D721Med (cell line): ENCODE measurements around the gene TMC4.

ENCODE experiments used
- DNase-seq: peaks from one replicate; pipeline ENCODE4 v3.0.0; 2011; ENCODE audit warnings: low spot score; ENCODE audit not compliant: insufficient read length
- FAIRE-seq: peaks from 2 replicates; lab custom pipeline; 2011; peaks lifted over from hg19 to GRCh38; lab: Jason Lieb, UNC
- CTCF ChIP-seq: IDR thresholded peaks from 2 replicates; pipeline ENCODE4 v1.5.1; 2012; ENCODE audit warnings: mild to moderate bottlenecking, control low read depth; ENCODE audit not compliant: insufficient read depth; ENCODE audit errors: missing control alignments

The TMC4 gene

GRCh38 chr19:54206831-54207177 is 33.8 kb upstream of the TMC4 start:
- no peak for DNase-seq
- TF ChIP-seq CTCF, result no peak
- FAIRE-seq, result no peak

GRCh38 chr19:54206030-54206830 is 33.3 kb upstream of the TMC4 start:
- DNase-seq, result no peak
- no peak for FAIRE-seq
- TF ChIP-seq CTCF, result no peak

- TF ChIP-seq CTCF, result no peak
- DNase-seq, result no peak
- no peak for FAIRE-seq
These were observed 32.0 kb upstream of the TMC4 start for GRCh38 chr19:54204767-54205468.

GRCh38 chr19:54203151-54203611 is 30.2 kb upstream of the TMC4 start:
- FAIRE-seq (no peak), DNase-seq (no peak)
- TF ChIP-seq CTCF, result no peak

- DNase-seq, result no peak
- no peak for TF ChIP-seq CTCF
- no peak for FAIRE-seq
These were observed 29.0 kb upstream of the TMC4 start for GRCh38 chr19:54201980-54202379.

- TF ChIP-seq CTCF, result no peak
- DNase-seq (no peak), FAIRE-seq (no peak)
These were observed 28.3 kb upstream of the TMC4 start for GRCh38 chr19:54201172-54201701.

GRCh38 chr19:54199401-54199800 is 26.4 kb upstream of the TMC4 start:
- no peak for FAIRE-seq
- TF ChIP-seq CTCF, result no peak
- DNase-seq, result no peak
